Chondrocyte (in vitro differentiated cells): ENCODE data around the gene WDHD1. TPM values are rescaled to one million over a fixed set of nuclear protein-coding genes. Genes with fewer than 3 reads are reported as not detected.
"Not testable (repeated sequence)": the region's sequence is repeated elsewhere in the genome, so short reads cannot be mapped to it uniquely, and the experiment has no call there.

Experiments used
- DNase-seq: peaks from one replicate; pipeline ENCODE4 v3.0.0; 2021; ENCODE audit warnings: mixed read lengths, low spot score
- H3K27ac Mint-ChIP-seq: one replicate; pipeline ENCODE4 v1.8.0; 2021; ENCODE audit warnings: mild to moderate bottlenecking, moderate library complexity, mixed read lengths; ENCODE audit not compliant: unreplicated experiment
- H3K27me3 Mint-ChIP-seq: 2 replicates; pipeline ENCODE4 v1.8.0; 2021; ENCODE audit warnings: low read depth, mixed read lengths
- H3K36me3 Mint-ChIP-seq: 2 replicates; pipeline ENCODE4 v1.8.0; 2021; ENCODE audit warnings: low read depth, mixed read lengths
- H3K4me1 Mint-ChIP-seq: 2 replicates; pipeline ENCODE4 v1.8.0; 2021; ENCODE audit warnings: low read depth, mild to moderate bottlenecking, mixed read lengths
- H3K4me3 Mint-ChIP-seq: one replicate; pipeline ENCODE4 v1.8.0; 2021; ENCODE audit warnings: mild to moderate bottlenecking, moderate library complexity, mixed read lengths; ENCODE audit not compliant: unreplicated experiment
- H3K9me3 Mint-ChIP-seq: 2 replicates; pipeline ENCODE4 v1.8.0; 2021; ENCODE audit warnings: low read depth, mixed read lengths
- total RNA-seq: library from RNA; stranded (reverse); gene quantifications from 3 replicates; pipeline ENCODE4 v1.2.1, GENCODE V29; 2021
- TF ChIP-seq, protein P1 (sequence below): fragments of 200-600 bp; sonication (generic); IDR thresholded peaks from 2 replicates; pipeline ENCODE4 v1.5.0; 2021; ENCODE audit warnings: antibody characterized with exemption, mild to moderate bottlenecking, moderate library complexity

The WDHD1 gene
- total RNA-seq, 1 donor from 2014 or later = 7.1 TPM

- Mint-ChIP-seq H3K4me1 (no peaks in the 10 kb centered on the region), H3K27me3 (no peaks in the 10 kb centered on the region), H3K9me3 (peaks cover under 1% of the 10 kb centered on the region), H3K4me3 (no peak overlapping the region), H3K36me3 (peaks cover 9% of the 10 kb centered on the region), H3K27ac (no peak overlapping the region)
- no peak for DNase-seq
- TF ChIP-seq, protein P1, sequence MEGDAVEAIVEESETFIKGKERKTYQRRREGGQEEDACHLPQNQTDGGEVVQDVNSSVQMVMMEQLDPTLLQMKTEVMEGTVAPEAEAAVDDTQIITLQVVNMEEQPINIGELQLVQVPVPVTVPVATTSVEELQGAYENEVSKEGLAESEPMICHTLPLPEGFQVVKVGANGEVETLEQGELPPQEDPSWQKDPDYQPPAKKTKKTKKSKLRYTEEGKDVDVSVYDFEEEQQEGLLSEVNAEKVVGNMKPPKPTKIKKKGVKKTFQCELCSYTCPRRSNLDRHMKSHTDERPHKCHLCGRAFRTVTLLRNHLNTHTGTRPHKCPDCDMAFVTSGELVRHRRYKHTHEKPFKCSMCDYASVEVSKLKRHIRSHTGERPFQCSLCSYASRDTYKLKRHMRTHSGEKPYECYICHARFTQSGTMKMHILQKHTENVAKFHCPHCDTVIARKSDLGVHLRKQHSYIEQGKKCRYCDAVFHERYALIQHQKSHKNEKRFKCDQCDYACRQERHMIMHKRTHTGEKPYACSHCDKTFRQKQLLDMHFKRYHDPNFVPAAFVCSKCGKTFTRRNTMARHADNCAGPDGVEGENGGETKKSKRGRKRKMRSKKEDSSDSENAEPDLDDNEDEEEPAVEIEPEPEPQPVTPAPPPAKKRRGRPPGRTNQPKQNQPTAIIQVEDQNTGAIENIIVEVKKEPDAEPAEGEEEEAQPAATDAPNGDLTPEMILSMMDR = no peak
Observed at GRCh38 chr14:54955143-54955542, 71.8 kb downstream of the WDHD1 start.

- H3K27ac Mint-ChIP-seq, DNase-seq, H3K27me3 Mint-ChIP-seq, H3K4me1 Mint-ChIP-seq, H3K4me3 Mint-ChIP-seq: not testable (repeated sequence)
- peaks cover 14% of the 10 kb centered on the region for H3K36me3 Mint-ChIP-seq
- peaks cover 13% of the 10 kb centered on the region for H3K9me3 Mint-ChIP-seq
Observed at GRCh38 chr14:54953609-54954008, 73.3 kb downstream of the WDHD1 start.

GRCh38 chr14:54952803-54953202, 74.1 kb downstream of the WDHD1 start:
- not testable (repeated sequence) for H3K27me3 Mint-ChIP-seq, H3K4me3 Mint-ChIP-seq, DNase-seq, H3K27ac Mint-ChIP-seq, H3K4me1 Mint-ChIP-seq
- Mint-ChIP-seq H3K9me3 (peaks cover 13% of the 10 kb centered on the region), H3K36me3 (peaks cover 12% of the 10 kb centered on the region)

DNA sequence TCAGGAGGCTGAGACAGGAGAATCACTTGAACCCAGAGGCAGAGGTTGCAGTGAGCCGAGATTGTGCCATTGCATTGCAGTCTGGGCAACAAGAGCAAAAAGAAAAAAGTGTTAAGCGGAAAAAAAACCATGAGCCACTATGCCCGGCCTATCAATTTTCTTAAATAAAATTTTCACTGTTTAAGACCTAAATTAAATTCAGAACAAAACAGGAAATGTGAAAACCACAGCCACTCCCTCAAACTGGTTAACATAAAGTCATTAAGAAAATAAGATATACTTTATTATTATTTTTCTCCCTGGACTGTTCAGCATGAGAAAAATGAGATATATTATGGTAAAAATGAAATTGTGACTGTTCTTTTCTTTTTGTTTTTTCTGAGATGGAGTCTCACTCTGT, 79.7 kb downstream of the WDHD1 start:
- peaks cover 15% of the 10 kb centered on the region for H3K36me3 Mint-ChIP-seq
- no peak overlapping the region for H3K27ac Mint-ChIP-seq
- no peaks in the 10 kb centered on the region for H3K4me1 Mint-ChIP-seq
- H3K4me3 Mint-ChIP-seq = no peak overlapping the region
- DNase-seq = no peak
- H3K27me3 Mint-ChIP-seq = no peaks in the 10 kb centered on the region
- peaks cover 13% of the 10 kb centered on the region for H3K9me3 Mint-ChIP-seq
- TF ChIP-seq, protein P1 = no peak

DNA sequence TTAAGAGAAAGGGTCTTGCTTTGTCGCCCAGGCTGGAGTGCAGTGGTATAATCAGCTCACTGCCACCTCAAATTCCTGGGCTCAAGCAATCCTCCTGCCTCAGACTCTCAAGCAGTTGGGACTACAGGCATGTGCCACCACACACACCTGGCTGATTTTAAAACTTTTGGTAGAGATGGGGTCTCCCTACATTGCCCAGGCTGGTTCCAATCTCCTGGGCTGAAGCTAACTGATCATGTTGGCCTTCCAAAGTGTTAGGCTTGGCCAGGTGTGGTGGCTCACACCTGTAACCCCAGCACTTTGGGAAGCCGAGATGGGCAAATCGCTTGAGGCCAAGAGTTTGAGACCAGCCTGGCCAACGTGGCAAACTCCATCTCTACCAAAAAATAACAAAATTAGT, 80.4 kb downstream of the WDHD1 start:
- Mint-ChIP-seq H3K27ac (no peak overlapping the region), H3K36me3 (peaks cover 15% of the 10 kb centered on the region), H3K4me3 (no peak overlapping the region), H3K4me1 (no peaks in the 10 kb centered on the region), H3K27me3 (no peaks in the 10 kb centered on the region), H3K9me3 (peaks cover 13% of the 10 kb centered on the region)
- TF ChIP-seq, protein P1 = no peak
- no peak for DNase-seq

DNA sequence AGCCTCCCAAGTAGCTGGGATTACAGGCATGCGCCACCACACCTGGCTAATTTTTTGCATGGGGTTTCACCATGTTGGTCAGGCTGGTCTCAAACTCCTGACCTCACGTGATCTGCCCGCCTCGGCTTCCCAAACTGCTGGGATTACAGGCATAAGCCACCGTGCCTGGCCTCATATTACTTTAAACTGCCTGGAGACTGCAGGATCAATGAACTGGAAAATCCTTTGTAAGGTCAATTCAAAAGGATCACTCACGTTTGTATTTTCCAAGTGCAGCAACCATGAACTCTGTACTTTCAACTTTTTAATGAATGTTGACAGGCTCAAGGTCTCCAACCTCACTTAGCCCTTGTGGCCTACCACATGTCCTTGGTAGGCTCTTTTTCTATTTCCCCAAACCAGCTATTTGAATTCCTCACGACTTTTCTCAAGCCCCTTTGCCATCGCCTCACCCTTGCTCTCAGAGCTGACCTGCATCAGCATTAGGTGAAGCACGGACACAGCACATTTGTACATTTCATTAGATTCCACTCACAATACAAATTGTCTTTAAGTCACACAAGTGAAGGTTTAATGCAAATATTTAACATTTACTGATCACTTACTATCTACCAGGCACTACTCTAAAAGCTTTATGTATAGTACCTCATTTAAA, 82.0 kb downstream of the WDHD1 start:
- Mint-ChIP-seq H3K36me3 (peaks cover 11% of the 10 kb centered on the region), H3K9me3 (peaks cover 10% of the 10 kb centered on the region), H3K27me3 (no peaks in the 10 kb centered on the region), H3K4me1 (no peaks in the 10 kb centered on the region), H3K4me3 (no peak overlapping the region), H3K27ac (no peak overlapping the region)
- no peak for DNase-seq
- TF ChIP-seq, protein P1 = no peak
